ENCODE results near the gene ST13. TPM values are rescaled to one million over a fixed set of nuclear protein-coding genes. Genes with fewer than 3 reads are reported as not detected.
"Not testable (repeated sequence)": the region's sequence is repeated elsewhere in the genome, so short reads cannot be mapped to it uniquely, and the experiment has no call there.

ST13 gene
- polyA plus RNA-seq, 1 donor from 2014 or later = 195 TPM

DNA sequence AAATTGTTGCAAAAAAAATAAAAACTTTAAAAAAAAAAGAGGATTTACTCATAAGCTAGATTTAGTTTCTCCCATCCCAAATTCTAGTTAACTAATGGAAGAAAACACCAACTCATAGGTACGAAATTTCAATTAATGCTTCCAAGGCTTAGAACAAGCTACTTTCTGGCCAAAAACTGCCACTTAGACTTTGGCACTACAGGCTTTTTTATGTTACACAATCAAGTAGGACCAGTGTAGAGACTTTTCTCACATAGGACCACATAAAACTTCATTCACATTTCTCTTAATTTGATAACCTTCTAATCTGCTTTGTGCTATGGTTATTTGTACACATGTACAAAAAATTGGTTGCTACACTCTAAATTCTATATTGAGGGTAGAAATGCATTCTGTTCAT, 3.1 kb downstream of the ST13 start:
- Histone ChIP-seq H3K36me3 (ENCODE audit: insufficient read depth, low read length) (no peaks in the 10 kb centered on the region), H4K20me1 (ENCODE audit: insufficient read depth) (peaks cover 3% of the 10 kb centered on the region), H3K27ac (ENCODE audit: low read length) (no peak overlapping the region), H3K9me3 (ENCODE audit: low read length) (no peaks in the 10 kb centered on the region), H3F3A (ENCODE audit: insufficient read depth, low read length, poor library complexity, severe bottlenecking) (peaks cover 4% of the 10 kb centered on the region), H2AFZ (ENCODE audit: low read depth, low read length) (no peak overlapping the region), H3K9me2 (ENCODE audit: insufficient read depth, low read length) (no peaks in the 10 kb centered on the region), H3K27me3 (ENCODE audit: insufficient read depth, low read depth, low read length) (no peaks in the 10 kb centered on the region), H3K9ac (ENCODE audit: low read length) (no peak overlapping the region), H3K4me2 (ENCODE audit: low read length) (peak overlapping the region; percentile 56), H3K79me2 (replicated peaks; ENCODE audit: insufficient read depth, low read length) (peaks cover 80% of the 10 kb centered on the region), H3K4me3 (ENCODE audit: low read length) (peak overlapping the region; percentile 85)
- TF ChIP-seq MXI1 (conservative IDR thresholded peaks at IDR 0.05; ENCODE audit: poor library complexity, severe bottlenecking) (no peak), SMC3 (conservative IDR thresholded peaks at IDR 0.05; ENCODE audit: poor library complexity) (no peak), RAD21 (conservative IDR thresholded peaks at IDR 0.05) (no peak), EZH2 (IDR thresholded peaks at IDR 0.05; ENCODE audit: borderline replicate concordance, insufficient read depth, low read length, poor library complexity, severe bottlenecking) (no peak), TAF1 (IDR thresholded peaks at IDR 0.05; ENCODE audit: low read depth) (no peak), POLR2AphosphoS5 (IDR thresholded peaks at IDR 0.05) (no peak), EP300 (conservative IDR thresholded peaks at IDR 0.05; ENCODE audit: poor library complexity, severe bottlenecking) (no peak)
- TF ChIP-seq, protein P1, sequence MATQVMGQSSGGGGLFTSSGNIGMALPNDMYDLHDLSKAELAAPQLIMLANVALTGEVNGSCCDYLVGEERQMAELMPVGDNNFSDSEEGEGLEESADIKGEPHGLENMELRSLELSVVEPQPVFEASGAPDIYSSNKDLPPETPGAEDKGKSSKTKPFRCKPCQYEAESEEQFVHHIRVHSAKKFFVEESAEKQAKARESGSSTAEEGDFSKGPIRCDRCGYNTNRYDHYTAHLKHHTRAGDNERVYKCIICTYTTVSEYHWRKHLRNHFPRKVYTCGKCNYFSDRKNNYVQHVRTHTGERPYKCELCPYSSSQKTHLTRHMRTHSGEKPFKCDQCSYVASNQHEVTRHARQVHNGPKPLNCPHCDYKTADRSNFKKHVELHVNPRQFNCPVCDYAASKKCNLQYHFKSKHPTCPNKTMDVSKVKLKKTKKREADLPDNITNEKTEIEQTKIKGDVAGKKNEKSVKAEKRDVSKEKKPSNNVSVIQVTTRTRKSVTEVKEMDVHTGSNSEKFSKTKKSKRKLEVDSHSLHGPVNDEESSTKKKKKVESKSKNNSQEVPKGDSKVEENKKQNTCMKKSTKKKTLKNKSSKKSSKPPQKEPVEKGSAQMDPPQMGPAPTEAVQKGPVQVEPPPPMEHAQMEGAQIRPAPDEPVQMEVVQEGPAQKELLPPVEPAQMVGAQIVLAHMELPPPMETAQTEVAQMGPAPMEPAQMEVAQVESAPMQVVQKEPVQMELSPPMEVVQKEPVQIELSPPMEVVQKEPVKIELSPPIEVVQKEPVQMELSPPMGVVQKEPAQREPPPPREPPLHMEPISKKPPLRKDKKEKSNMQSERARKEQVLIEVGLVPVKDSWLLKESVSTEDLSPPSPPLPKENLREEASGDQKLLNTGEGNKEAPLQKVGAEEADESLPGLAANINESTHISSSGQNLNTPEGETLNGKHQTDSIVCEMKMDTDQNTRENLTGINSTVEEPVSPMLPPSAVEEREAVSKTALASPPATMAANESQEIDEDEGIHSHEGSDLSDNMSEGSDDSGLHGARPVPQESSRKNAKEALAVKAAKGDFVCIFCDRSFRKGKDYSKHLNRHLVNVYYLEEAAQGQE (IDR thresholded peaks at IDR 0.05; ENCODE audit: borderline replicate concordance) = no peak
- TF ChIP-seq, protein P2, sequence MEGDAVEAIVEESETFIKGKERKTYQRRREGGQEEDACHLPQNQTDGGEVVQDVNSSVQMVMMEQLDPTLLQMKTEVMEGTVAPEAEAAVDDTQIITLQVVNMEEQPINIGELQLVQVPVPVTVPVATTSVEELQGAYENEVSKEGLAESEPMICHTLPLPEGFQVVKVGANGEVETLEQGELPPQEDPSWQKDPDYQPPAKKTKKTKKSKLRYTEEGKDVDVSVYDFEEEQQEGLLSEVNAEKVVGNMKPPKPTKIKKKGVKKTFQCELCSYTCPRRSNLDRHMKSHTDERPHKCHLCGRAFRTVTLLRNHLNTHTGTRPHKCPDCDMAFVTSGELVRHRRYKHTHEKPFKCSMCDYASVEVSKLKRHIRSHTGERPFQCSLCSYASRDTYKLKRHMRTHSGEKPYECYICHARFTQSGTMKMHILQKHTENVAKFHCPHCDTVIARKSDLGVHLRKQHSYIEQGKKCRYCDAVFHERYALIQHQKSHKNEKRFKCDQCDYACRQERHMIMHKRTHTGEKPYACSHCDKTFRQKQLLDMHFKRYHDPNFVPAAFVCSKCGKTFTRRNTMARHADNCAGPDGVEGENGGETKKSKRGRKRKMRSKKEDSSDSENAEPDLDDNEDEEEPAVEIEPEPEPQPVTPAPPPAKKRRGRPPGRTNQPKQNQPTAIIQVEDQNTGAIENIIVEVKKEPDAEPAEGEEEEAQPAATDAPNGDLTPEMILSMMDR (IDR thresholded peaks at IDR 0.05; ENCODE audit: poor library complexity, severe bottlenecking) = no peak

DNA sequence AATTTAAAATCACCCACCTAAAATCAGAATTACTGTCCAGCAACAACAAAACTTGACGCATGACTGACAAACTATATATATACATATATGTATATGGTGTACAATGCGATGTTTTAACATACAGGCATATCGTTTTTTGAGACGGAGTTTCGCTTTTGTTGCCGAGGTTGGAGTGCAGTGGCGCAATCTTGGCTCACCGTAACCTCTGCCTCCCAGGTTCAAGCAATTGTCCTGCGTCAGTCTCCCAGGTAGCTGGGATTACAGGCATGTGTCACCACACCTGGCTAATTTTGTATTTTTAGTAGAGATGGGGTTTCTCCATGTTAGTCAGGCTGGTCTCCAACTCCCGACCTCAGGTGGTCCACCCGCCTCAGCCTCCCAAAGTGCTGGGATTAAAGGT, 10.6 kb downstream of the ST13 start:
- not testable (repeated sequence) for H3K4me3 ChIP-seq (ENCODE audit: low read length); H3K27ac ChIP-seq (ENCODE audit: low read length); H3K9me3 ChIP-seq (ENCODE audit: low read length); H3K4me2 ChIP-seq (ENCODE audit: low read length); H3F3A ChIP-seq (ENCODE audit: insufficient read depth, low read length, poor library complexity, severe bottlenecking); H3K36me3 ChIP-seq (ENCODE audit: insufficient read depth, low read length); H3K27me3 ChIP-seq (ENCODE audit: insufficient read depth, low read depth, low read length); H4K20me1 ChIP-seq (ENCODE audit: insufficient read depth); H3K9ac ChIP-seq (ENCODE audit: low read length); H3K9me2 ChIP-seq (ENCODE audit: insufficient read depth, low read length); H2AFZ ChIP-seq (ENCODE audit: low read depth, low read length)
- peaks cover 25% of the 10 kb centered on the region for H3K79me2 ChIP-seq (replicated peaks; ENCODE audit: insufficient read depth, low read length)

DNA sequence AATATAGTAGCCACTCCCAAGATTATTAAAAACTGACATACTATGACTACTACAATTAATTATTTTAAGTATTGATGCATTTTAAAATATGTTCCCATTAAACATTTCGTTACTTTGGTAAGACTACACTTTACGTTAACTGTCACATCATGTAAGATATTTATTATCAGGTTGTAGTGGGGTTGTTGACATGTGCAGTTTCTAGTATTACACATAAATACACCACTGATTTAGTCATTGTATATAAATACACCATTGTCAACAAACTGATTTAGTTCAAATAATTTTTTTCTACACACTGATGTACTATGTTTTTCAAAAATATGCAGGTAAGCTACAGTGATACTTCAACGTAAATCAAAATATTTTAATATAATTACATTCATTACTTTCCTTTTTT, 11.5 kb downstream of the ST13 start:
- Histone ChIP-seq H3K9ac (ENCODE audit: low read length) (no peak overlapping the region), H3K36me3 (ENCODE audit: insufficient read depth, low read length) (no peaks in the 10 kb centered on the region), H3K4me2 (ENCODE audit: low read length) (no peak overlapping the region), H3K27me3 (ENCODE audit: insufficient read depth, low read depth, low read length) (no peaks in the 10 kb centered on the region), H3K4me3 (ENCODE audit: low read length) (no peak overlapping the region), H3K9me3 (ENCODE audit: low read length) (no peaks in the 10 kb centered on the region), H2AFZ (ENCODE audit: low read depth, low read length) (no peak overlapping the region), H3K9me2 (ENCODE audit: insufficient read depth, low read length) (no peaks in the 10 kb centered on the region), H3K79me2 (replicated peaks; ENCODE audit: insufficient read depth, low read length) (peaks cover 16% of the 10 kb centered on the region), H4K20me1 (ENCODE audit: insufficient read depth) (no peaks in the 10 kb centered on the region), H3F3A (ENCODE audit: insufficient read depth, low read length, poor library complexity, severe bottlenecking) (no peaks in the 10 kb centered on the region), H3K27ac (ENCODE audit: low read length) (no peak overlapping the region)
- TF ChIP-seq EZH2 (IDR thresholded peaks at IDR 0.05; ENCODE audit: borderline replicate concordance, insufficient read depth, low read length, poor library complexity, severe bottlenecking) (no peak), RAD21 (conservative IDR thresholded peaks at IDR 0.05) (no peak), POLR2AphosphoS5 (IDR thresholded peaks at IDR 0.05) (no peak), TAF1 (IDR thresholded peaks at IDR 0.05; ENCODE audit: low read depth) (no peak), SMC3 (conservative IDR thresholded peaks at IDR 0.05; ENCODE audit: poor library complexity) (no peak)
- TF ChIP-seq, protein P1 (IDR thresholded peaks at IDR 0.05; ENCODE audit: borderline replicate concordance) = no peak

Measured in neural cell (in vitro differentiated cells).